ENCODE measurements around the gene HTATIP2.
"Not testable (repeated sequence)": the region's sequence is repeated elsewhere in the genome, so short reads cannot be mapped to it uniquely, and the experiment has no call there.

The HTATIP2 gene

GRCh38 chr11:20363500-20364340 lies at the start of gene HTATIP2:
Gene HTATIP2 (plus strand): TSS chr11:20363714. CDS start chr11:20364238, 524 bp downstream.
- DNase-seq (ENCODE audit: low read depth in 2 of 2) = peak; percentile 54 to 61

GRCh38 chr11:20315800-20316199 lies 47.7 kb upstream of the HTATIP2 start:
- DNase-seq (ENCODE audit: low read depth in 2 of 2) = no peak

GRCh38 chr11:20321177-20321576 lies 42.3 kb upstream of the HTATIP2 start:
- no peak for DNase-seq (ENCODE audit: low read depth in 2 of 2)

- DNase-seq (ENCODE audit: low read depth in 2 of 2) = no peak
Observed at GRCh38 chr11:20327377-20327935, 36.1 kb upstream of the HTATIP2 start.

GRCh38 chr11:20336056-20336455 lies 27.5 kb upstream of the HTATIP2 start:
- DNase-seq (ENCODE audit: low read depth in 2 of 2) = no peak

- no peak for DNase-seq (ENCODE audit: low read depth in 2 of 2)
Observed at GRCh38 chr11:20337526-20338154, 25.9 kb upstream of the HTATIP2 start.

DNA sequence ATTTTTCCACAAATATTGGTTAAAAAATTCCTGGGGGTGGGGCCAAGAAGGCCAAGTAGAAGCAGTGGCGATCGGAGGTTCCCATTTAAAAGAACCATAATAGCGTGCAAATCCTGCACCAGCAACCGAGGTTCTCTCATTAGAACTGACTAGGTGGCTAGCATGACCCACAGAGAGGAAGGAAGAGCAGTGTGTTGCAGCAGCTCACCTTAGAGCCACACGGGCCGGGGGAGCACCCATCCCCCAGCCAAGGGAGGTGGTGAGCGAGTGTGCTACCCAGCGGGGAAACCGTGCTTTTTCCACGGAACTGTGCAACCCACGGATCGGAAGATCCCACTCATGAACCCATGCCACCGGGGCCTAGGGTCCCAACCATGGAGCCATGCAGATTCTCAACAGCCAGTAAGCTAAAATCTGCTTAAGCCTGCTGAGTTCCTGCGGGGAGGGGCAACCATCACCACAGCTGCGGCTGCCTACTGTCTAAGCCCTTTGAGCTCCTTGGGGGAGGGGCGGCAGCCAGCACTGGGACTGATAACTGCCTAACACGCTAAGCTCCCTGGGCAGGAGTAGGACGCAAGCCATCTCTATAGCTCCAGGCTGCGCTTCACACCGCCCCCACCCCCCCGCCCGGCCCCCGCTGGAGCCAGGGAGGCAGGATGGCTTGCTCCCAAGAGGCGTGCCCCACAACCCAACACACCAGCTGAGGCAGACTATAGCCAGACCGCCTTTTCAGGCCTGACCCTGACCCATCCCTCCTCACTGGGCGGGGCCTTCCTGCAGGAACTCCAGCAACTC lies 21.0 kb upstream of the HTATIP2 start:
- no peak for DNase-seq (ENCODE audit: low read depth in 2 of 2)

- no peak for DNase-seq (ENCODE audit: low read depth in 2 of 2)
Observed at GRCh38 chr11:20351136-20351535, 12.4 kb upstream of the HTATIP2 start.

DNA sequence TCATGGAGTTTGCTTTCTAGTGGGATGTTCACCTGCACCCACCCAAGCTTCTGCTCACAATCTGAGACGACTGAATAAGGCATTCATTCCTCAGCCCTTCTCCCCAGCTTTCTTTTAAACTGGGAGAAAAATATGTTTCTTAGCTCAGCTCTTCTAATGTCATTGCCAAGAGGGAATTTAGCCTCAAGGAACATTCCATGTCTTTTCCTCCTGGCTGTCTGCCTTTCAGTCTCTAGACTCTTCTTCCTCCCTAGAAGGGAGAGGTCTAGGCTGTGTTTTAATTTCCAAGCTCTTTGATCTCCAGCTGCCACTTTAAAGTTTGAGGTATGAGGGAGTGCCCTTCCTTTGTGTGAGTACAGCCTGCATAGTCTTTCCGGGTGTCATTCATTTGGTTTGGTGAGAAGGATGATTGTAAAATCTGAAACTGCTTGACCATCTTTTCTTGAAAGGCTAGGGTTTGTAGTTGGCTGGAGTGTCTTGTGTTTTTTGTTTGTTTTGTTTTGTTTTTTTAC lies 11.7 kb upstream of the HTATIP2 start:
- no peak for DNase-seq (ENCODE audit: low read depth in 2 of 2)

DNA sequence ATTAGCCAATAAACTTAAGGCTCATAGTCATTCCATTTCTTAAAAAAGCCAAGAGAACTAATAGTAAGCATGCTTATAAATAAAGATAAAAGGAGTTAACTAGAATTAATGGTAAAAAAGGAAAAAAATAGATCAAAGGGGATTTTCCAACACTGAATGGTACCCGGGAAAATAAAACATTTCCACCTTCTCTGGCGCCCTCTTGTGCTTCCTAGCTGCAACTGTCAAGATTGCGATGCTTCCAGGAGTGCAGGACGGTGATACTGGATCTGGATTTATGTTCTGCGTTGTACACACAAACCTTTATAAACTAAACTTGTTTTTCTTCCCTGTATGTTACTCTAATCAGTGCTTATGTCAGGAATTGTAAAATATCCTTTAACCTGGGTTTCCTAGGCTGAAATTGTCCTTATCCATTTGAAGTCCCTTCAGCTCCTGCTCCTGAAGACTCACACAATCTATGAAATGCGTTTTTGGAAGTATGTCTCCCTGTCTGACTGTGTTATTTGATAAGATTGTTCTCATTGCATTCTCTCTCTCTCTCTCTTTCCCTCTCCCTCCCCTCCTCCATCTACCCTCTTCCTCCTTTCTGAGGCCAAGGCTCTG lies 9.6 kb upstream of the HTATIP2 start:
- DNase-seq (ENCODE audit: low read depth in 2 of 2) = no peak

DNA sequence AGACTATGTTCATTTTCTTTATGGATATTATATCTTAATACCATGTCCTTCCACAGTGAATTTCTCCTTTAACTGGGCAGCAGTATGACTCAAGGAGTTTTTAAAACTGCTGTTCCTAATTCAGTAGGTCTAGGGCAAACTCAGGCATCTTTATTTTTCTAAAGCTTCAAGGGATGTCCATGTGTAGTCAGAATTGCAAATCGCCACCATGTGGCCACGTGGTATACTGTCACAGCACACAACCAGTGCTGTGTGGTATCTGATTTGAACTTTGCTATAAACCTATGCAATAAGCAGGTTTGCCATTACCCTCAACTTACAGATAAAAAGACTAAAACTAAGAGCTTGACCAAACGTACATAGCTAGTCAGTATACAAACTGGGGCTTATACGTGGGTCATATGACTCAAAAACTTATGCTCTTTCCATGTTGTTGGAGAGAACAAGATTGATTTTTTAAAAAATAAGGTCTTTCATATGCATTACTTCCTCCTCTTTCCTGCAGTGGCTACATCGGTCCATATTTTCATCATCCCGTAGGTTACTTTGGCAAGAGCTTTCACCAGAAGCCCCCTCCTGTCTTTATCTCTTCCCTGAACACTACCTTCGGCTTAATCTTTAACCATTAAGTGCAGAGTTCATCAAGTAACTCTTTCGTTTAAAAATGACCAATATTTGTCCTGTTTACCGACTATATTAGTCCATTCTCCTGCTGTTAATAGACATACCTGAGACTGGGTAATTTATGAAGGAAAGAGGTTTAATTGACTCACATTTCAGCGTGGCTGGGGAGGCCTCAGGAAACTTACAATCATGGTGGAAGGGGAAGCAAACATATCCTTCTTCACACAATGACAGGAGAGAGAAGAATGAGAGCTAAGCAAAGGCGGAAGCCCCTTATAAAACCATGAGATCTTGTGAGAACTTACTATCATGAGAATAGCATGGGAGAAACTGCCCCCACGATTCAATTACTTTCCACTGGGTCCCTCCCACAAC lies 8.0 kb upstream of the HTATIP2 start:
- DNase-seq (ENCODE audit: low read depth in 2 of 2) = peak in 1 of 2 donors; percentile 14

DNA sequence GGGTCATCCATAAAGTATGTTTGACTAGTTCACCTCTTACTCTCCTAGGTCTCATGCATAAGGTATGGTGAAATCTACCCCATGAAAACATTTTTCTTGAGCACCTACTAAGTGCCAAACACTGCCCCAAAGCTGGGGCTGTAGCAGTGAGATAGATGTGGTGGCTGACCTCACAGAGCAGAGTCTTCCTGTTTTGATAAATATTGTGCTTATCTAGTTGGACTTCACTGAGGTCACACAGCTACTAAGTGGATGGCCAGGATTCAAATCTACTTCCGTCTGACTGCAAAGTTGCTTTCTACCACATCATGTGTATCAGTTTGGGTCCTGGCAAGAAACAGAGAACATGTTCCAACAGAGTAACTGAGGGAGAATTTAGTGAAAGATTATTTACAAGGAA lies 6.4 kb upstream of the HTATIP2 start:
- no peak for DNase-seq (ENCODE audit: low read depth in 2 of 2)

DNA sequence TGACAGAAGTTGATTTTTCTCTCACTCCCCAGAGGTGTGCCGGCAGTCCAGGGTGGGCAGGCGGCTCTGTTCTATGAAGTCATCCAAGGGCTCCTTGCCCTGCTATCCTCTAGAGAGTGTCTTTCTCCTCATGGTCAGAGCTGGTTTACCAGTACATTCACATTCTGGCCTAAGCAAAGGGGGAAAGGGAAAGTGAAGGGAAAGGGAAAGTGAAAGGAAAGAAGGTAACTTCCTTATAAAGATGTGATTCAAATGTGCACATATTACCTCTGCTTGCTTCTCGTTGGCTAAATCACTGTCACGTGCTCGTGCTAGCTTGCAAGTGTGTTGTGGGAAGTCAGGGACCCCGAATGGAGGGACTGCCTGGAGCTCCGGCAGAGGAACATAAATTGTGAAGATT lies 2.9 kb upstream of the HTATIP2 start:
- peak in 1 of 2 donors; percentile 5 for DNase-seq (ENCODE audit: low read depth in 2 of 2)

- no peak for DNase-seq (ENCODE audit: low read depth in 2 of 2)
Observed at GRCh38 chr11:20362481-20362880, 1.0 kb upstream of the HTATIP2 start.

DNA sequence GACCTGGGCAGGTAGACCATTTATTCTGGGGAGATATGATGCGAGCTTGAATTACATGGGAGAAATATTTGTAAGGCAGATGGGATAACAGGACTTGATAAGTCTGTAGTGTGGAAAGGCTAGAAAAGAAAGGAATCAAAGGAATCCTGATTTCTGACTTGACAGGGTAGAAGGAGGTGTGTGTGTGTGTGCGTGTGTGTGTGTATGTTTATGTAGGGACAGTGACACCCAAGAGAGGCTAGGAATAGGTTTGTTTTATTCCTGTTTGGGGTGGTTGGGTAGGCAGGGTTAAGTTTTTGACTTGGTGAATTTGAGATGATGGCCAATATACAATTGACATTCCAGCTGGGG lies 390 bp upstream of the HTATIP2 start:
- no peak for DNase-seq (ENCODE audit: low read depth in 2 of 2)

GRCh38 chr11:20364341-20364792 lies 853 bp downstream of the HTATIP2 start:
- DNase-seq (ENCODE audit: low read depth in 2 of 2) = no peak

DNA sequence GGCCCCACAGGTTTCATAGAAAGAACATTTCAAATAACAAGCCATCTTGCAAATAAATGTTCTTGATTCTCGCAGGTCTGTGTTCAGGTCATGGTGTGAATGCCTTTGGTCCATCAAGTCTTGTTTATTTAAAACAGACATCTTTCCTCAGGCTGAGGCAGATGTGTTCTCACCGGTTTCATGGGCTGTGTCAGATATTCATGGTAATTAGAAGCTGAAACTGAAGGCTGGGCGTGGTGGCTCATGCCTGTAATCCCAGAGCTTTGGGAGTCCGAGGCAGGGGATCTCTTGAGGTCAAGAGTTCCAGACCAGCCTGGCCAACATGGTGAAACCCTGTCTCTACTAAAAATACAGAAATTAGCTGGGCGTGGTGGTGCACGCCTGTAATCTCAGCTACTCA lies 2.0 kb downstream of the HTATIP2 start:
- DNase-seq (ENCODE audit: low read depth in 2 of 2) = not testable (repeated sequence)

GRCh38 chr11:20367313-20367948 lies 3.9 kb downstream of the HTATIP2 start:
- peak in 1 of 2 donors; percentile 48 for DNase-seq (ENCODE audit: low read depth in 2 of 2)

DNA sequence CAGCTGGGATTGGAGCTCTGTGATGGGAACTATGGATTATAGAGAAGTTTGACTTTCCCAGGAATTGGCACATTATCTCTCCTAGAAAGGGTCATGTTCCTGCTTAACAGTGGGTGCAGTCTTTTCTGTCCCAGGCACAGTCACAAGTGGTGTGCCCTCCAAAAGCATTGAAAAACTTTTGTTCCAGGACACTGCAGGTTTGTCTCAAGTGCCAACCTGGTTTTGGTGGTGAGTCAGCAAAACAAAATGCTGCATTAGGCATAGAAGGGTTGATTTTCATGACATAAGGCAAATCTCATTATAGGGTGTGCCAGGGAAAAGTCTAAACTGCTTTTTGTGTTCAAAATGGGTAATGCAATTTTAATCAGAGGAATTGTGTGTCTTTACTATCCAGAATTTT lies 4.9 kb downstream of the HTATIP2 start:
- DNase-seq (ENCODE audit: low read depth in 2 of 2) = no peak

DNA sequence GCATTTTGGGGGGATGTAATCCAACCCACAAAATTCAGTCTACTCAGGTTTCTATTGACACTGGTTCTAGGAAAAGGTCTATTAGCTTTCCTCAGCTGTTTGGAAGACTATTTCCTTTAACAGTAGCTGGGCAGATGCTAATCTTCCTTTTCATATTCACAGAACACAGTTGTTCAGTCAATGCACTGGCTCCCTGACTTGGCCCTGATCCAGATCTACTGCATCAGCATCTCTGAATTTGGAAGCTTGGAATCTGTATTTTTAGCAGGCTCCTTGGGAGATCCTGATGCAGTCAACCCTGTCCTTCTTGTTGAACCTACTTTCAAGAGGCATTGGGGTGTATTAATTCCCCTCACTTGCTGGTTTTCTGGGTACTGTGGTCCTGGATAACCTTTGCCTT lies 6.3 kb downstream of the HTATIP2 start:
- DNase-seq (ENCODE audit: low read depth in 2 of 2) = no peak
